GM19463 (cell line): Measurements from ENCODE around the gene MRGPRE.

ENCODE experiments used
- ATAC-seq: cut with Tn5 transposase; IDR thresholded peaks from one replicate; pipeline ENCODE4 v1.9.1; 2021; ENCODE audit warnings: mild to moderate bottlenecking, moderate library complexity; ENCODE audit not compliant: unreplicated experiment

Gene MRGPRE

DNA sequence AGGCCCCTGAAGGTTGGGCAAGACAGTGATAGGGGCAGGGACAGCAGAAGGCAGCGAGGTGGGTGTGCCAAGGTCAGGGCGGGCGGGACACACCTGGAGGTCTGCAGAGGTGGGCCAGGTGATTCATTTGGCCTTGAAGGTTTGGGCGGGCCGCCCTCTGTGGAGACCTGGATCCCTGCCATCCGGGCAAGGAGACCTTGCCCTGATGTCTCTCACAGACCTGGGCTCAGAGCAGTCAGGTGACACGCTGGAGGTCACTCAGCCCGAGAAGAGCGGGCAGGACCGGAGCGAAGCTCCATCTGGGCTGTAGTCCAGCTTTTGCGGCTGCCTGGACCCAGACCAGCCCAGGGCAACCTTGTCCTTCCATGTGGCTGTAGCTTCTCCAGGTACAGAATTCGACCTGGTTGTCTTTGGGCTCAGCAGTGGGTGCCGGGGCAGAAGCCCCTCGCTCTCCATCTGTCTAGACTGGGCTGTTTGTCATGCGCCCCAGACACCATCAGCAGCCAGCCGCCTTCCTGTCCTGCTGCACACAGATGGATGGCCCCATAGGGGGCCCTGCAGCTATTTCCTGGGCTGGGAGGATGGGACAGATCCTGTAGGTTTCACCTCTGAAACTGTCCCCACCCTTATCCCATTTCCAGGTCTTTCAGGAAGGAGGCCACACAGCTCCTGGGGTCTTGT lies 16.7 kb downstream of the MRGPRE start:
- ATAC-seq, result no peak

DNA sequence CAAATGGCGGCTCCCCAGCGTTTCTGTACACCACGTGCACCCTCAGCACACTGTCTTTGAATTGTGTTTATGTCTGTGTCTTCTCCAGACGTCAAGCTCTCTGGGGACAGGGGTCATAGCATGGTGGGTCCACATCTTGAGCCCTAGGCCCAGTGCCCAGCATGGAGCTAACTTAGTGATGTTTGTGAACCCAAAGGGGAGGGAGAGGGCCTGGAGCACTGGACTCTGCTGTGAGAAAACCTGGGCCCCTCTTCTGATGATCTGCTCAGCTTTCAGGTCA lies 17.9 kb downstream of the MRGPRE start:
- ATAC-seq, result no peak

DNA sequence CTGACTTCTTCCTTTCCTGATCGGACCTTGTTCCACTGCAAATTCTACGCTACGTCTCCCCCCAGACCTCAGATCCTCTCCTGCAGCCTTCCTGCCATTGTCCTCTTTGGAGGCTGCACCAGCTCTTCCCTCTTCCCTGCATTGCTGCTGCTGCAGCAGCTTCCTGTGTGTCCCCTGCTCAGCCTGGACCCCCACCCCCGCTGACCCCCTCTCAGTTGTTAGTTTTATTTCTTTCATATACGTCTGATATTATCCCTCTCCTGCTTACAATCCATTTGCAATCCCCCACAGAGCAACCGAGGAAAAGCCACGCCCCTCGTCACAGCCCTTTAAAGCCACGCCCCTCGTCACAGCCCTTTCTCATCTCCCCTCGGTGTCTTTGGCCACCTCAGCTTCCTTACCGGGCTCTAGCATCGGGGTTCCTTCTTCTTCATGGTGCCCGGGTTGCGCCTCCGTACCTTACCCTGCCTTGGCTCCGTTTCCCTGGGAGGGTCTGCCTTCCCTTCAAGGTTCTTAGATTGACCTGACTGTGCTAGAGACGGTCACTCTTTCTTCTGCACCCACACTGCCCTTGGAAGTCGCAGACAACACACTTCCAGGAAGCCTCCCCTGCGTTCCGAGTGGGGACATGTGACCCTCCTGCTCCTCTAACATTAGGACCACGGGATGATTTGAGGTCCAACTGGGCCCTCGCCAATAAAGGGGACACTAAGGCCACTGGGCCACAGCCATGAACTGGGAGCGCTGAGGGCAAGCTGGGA lies 18.4 kb downstream of the MRGPRE start:
- ATAC-seq, result no peak

DNA sequence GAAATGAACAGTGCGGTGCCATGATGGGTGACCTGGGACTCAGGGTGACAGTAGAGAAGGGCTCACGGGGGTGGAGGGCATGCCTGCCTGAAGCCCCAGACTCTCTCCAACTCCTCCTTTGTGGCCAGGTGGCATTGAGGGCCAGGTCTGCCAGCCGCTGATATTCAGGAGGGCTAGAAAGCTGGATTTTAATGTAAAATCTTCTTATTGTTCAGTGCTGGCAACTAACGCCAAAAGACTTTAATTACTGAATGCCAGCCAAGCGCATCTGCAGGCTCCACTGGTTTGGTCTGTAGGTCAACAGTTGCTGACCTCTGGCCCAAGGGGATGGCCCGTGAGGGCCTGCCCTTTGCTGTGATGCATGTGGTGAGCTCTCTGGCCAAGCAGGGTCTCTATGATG lies 23.9 kb downstream of the MRGPRE start:
- ATAC-seq, result no peak

DNA sequence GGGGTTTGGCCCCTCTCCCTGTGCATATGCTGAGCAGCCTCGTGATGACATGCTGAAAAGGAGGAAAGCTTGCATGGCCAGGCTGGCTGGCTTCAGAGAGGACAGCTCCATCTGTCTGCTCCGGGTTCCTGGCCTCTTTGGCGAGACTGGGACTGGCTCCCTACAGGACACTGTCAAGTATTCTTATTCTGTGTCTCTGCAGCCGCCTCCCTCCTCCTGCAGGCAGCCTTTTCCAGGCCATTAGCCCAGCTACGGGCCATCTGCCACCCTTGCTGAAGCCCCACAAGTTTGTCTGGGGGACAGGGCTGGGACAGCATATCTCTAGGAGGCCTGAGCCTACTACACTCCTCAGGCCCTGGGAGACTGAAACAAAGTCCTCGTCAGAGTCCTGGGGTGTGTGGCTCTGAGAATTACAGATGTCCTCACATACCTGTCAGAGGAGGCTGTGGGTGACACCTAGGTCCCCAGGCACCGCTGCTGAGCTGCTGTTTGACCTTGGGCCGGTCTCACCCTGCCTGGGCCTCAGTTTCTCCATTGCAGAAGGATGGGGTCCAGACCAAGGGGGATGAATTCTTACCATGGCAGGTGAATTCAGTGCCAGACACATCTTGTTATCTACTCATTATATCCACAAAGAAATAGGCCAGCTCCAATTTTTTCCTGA lies 24.6 kb downstream of the MRGPRE start:
- ATAC-seq, result no peak

DNA sequence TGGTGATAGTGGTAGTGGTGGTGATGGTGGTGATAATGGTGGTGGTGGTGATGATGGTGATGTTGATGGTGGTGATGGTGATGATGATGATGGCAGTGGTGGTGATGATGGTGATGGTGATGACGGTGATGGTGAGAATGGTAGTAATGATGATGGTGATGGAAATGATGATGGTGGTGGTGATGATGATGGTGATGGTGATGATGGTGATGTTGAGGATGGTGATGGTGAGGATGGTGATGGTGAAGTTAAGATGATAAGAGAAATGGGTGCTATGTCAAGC lies 25.4 kb downstream of the MRGPRE start:
- ATAC-seq, result no peak

DNA sequence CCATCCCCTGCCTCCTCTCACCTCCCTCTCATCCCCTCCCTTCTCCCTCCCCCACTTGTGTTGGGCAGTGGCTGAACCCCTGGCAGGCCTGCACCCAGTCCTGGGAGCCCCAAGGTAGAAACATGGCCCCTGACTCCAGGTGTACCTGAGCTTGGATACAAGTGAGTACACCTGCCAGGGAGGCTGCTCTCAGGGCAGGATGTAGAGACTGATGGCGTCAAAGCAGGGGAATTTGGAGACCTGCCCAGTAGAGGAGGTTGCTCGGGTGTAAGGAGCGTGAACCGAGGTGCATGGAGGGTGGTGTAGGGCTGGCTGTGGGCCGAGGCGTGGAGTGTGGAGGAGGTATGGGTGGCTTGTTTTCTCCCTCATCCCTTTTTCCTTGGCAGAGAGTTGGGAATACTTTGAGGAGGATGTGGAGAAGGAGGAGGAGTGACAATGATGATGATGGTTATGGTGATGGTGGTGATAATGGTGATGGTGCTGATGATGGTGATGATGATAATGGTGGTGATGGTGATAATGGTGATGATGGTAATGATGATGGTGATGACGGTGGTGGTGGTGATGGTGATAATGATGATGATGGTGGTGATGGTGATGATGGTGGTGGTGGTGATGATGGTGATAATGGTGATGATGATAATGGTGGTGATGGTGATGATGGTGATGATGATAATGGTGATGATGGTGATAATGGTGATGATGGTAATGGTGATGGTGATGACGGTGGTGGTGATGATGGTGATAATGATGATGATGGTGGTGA lies 25.9 kb downstream of the MRGPRE start:
- no peak for ATAC-seq

DNA sequence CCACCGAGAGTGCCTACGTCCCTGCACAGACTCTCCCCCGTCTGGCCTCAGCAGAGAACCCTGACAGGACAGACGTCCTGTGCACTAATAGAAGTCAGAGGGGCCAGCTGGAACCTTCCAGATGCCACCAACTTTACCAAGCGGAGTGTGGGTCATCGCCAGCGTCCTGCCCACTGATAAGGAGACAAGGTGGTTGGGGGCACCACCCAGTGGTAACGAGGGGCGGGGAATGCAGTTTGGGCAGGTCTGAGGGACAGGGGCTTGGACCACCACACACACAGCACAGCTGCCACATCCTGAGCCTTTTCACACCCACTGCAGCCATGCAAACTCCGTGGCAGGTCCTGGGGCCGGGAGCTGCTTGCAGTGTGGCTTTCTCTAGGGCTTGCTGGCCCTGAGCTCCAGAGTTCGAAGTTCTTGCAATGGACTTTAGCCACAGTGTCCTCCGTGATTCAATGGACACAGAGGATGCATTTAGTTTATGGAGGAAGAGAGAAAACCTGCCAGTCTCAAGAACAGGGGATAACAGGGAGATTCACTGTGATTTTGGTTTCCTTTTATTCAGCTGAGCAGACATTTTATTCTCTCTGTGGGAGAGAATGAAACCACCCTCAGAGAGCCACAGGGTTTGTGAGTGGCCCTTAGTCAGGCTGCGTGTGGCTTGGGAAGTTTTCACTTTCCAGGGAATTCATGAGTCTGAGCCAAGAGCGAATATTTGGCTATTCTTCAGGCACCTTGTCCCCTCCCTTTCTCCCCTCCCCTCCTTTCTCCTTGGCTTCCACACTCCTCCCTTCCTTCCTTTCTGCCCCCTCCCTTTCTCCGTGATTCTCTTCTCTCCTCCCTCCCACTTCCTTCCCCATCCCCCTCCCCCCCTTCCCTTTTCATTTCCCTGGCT lies 26.7 kb downstream of the MRGPRE start:
- ATAC-seq, result no peak

DNA sequence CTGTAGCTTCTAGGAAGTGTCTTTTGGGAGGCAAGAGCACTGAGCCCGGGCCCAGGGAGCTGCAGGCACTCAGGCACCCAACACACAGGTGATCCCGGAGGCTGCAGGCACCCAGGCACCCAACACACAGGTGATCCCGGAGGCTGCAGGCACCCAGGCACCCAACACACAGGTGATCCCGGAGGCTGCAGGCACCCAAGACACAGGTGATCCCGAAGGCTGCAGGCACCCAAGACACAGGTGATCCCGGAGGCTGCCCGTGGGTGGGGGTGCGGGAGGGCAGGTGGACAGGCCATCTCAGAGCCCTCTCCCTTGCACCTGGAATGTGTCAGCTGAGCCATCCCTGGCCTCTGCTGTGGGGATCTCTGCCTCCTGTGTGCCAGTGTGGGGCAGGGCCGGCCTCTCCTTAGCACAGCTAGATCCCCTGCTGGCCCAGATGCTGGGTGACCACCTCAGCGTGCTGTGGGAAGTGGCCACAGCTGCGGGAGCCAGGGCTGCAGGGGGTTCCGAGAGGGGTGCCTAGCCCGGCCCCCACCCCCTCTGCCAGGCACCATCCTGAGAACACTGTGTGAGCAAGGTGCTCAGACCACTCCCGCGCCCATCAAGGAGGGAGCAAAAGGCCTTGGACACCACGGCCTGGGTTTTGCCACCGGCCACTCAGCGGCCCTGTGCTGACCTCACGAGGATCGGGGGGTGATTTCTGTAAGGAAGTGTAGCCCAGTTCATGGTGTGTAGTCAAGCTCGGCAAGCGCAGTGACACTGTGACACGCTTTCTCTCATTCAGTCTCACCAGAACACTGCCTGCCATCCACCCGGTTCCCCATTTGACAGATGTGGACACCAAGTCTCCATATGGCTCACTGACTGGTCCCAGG lies 27.8 kb downstream of the MRGPRE start:
- no peak for ATAC-seq

DNA sequence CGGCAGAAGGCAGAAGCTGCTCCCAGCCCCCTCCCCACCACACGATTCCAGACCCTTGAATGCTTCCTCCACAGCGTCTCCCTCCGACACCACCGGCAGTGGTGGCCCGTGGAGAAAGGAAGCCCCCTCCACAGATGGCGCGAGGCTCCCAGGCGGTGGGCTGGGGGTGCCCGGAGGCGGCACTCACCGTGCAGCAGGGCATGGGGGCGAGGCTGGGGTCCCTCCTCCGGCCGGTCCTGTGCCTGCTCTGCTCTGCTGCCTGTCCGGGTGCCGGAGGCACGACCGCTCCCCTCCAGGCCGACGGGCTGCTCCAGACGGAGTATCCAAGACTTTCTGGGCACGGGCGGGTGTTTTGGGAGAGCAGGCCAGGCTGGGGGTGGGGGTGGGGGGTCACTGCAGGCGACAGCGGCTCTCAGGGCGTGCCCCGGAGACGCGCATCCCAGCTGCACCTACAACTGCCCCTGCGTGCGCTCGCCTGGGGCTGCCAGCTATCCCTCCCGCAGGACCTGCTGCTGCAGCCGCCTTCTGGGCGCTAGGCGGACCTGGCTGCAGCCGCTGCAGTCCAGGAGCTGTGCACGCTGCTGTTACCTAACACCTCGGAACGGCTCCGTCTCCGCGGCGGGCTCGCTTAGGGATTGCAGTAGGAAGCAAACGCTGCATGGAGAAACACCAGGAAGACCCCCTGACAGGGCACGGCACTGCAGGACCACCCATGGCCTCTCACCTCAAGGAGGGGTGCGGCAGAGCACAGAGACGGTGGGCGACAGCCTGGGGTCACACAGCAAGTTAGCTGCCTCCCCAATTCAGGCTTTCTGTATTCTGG lies 28.8 kb downstream of the MRGPRE start:
- no peak for ATAC-seq

DNA sequence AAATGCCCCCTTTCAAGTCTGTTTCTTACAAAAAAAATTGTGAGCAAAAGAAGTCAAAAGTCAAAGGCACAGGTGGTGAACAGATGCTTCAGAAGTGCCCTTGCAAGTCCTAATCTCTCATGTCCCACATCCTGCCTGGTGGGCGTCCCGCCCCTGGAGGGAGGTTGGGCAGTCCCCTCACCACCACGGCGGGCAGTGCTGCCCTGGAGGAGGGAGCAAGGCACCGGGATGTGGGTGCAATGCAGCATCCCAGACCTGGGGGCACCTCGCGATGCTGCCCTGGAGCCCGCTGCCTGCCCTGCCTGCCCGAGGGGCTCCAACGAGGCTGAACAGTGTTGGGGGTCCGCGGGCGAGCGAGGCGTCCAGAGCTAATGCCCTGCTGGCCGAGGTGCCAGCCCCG lies 29.5 kb downstream of the MRGPRE start:
- no peak for ATAC-seq

DNA sequence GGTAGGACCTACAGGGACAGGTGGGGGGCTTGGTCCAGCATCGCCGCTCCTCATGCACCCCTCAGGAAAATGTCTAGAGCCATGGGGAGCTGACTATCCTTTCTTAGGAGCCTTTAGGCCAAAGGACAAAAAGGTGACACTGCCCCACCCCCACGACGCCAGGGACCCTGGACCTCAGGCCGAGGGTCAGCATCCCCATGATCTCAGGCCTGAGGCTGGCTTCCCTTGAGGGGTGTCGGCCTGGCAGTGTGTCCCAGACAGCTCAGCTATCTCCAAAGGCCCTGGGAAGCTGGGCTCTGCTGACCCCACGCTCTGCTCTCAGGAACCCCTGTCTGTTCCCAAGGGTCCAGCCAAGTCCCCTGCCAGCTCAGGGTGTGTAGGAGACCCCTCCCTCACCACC lies 29.9 kb downstream of the MRGPRE start:
- ATAC-seq, result no peak

DNA sequence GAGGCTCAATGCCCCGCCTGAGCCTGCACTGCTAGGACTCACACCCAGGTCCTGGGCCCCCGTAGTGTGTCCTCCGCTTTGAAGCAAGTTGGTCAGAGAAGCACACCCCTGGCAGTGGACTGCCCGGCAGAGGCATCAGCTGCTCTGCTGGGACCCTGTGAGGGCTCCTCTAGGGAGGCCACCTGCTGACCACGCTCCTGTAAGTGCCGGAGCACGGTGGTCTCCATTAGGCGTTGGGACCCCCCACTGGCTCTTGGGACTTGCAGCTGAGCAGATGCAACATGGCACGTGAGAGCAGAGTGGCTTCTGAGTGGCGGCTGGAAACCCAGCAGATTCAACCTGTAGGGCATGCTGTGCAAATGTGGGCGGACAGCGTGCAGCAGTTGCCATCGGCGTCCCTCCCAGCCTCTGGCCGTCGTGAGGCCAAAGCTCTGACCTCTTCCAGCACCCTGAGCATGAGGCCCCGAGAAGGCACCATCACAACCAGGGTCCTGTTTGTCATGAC lies 30.5 kb downstream of the MRGPRE start:
- no peak for ATAC-seq

DNA sequence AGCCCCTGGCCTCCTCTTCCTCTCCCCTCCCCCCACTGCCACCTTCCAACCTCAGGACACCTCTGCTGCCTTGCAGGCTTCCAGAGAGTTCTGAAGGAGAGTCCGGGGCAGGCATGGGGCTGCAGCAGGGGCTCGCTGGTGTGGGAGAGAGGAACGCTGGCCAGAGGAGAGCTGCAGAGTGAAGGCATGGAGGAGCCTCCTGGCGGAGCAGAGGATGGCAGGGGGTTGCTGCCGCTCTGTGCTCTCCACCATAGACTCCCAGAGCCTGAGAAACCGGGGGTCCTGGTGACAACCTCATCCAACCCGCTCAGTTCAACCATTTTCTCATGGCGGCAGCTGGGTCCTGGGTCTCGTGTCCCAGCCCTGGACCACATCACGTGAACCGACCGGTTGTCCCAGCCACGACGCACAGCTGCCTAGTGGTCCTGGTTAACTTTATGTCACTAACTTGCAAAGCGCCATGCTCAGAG lies 31.1 kb downstream of the MRGPRE start:
- no peak for ATAC-seq

DNA sequence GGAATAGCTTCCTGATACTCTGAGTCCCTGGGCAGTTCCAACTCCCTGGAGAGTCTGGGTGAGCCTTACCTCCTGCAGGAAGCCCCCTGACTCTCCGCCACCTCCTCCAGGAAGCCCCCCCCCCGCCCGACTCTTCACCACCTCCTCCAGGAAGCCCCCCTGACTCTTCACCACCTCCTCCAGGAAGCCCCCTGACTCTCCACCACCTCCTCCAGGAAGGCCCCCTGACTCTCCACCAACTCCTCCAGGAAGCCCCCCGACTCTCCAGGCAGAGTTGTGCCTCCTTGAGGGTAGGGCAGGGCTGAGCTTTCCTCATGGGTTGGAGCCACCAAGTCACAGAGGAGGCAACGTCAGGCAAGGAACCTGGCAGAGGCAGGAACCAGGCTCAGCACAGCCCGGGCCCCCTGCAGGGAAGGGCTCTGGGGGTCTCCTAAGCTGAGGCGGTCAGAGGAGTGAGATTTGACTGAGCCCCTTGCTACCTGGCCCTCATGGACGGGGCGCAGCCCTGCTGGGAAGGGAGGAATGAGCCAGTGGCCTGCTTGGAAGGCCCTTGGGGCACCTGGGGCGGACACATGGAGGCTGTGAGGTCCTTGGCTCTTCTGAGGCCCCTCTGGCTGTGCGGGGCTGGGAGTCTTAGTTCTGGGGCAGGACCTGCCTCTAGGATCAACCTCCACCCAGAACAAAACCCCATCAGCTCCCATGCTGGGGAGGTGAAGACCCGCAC lies 31.7 kb downstream of the MRGPRE start:
- ATAC-seq, result no peak

DNA sequence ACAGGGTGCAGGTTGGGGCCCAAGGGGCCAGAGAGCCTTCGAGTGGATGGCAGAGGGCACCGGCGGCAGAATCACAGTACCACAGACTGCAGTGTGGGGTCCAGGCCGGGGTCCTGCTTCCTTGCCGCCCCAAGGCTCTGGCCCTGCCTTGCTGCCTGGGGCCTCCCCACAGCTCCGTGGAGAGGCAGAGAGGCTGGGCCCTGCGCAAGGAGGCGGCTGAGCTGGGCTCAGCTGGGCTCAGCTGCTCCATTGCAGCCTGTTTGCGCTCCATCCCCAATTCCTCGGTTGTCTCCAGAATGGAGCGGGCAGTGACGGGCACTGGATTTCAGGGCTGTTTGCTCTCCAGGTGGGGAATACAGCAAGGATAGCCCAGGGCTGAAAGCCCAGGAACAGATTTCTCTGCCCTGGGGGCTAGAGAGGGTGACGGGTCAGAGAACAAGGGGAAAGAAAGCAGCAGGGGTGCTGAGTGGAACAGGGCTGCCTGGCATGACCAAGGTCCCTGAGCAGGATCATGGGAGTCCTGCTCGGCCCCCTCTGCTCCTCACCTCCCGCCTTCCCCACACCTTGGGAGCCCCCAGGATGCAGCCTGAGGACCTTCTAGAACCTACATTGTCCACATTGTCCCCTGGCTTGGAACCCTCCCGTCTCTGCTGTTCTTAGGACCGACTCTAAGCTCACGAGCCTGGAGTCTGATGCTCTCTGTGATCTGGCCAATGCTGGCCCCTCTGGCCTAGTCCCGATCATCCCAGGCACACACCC lies 32.5 kb downstream of the MRGPRE start:
- no peak for ATAC-seq

DNA sequence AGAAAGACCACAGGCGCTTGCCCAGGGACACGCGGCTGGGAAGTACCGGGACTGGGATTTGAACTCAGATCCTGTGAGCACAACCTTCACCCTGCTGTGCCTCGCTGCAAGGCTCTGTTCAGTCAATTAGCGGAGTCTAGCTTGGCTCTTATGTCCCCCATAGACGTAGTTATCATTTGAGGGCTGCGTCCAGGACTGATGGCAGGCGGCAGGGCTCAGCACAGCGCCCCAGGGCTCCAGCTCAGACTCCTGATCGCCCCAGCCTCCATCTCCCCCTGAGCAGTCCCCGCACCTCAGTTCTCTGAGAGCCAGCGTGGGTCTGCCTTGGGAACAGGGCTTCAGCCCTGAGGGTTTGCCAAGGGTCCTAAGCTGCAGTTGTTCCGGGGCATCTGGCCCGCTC lies 33.4 kb downstream of the MRGPRE start:
- ATAC-seq, result no peak
